Activated CD4-positive, alpha-beta T cell treated with anti-CD3 and anti-CD28 coated beads for 48 hours (primary cell): ENCODE data around the gene OR1D2.
"Not testable (repeated sequence)": the region's sequence is repeated elsewhere in the genome, so short reads cannot be mapped to it uniquely, and the experiment has no call there.

Experiments
- DNase-seq: peaks from one replicate; pipeline ENCODE4 v3.0.0-alpha.2; 2020

The OR1D2 gene

GRCh38 chr17:3104322-3104721, at the start of gene OR1D2:
TSS of gene OR1D2 (minus strand) at chr17:3104422. CDS start at chr17:3092996, 11,426 bp downstream.
- no peak for DNase-seq

GRCh38 chr17:3137494-3137893, 33.3 kb upstream of the OR1D2 start:
- DNase-seq: not testable (repeated sequence)

GRCh38 chr17:3127451-3127850, 23.2 kb upstream of the OR1D2 start, which contains the start of gene OR1G1:
TSS of gene OR1G1 (minus strand) at chr17:3127551. CDS start at chr17:3127551, 0 bp downstream.
- no peak for DNase-seq

- DNase-seq: not testable (repeated sequence)
Observed at GRCh38 chr17:3073850-3074249, 30.4 kb downstream of the OR1D2 start.

GRCh38 chr17:3065192-3065591, 39.0 kb downstream of the OR1D2 start:
- not testable (repeated sequence) for DNase-seq

GRCh38 chr17:3063507-3063906, 40.7 kb downstream of the OR1D2 start, which contains the start of gene OR1D5:
TSS of gene OR1D5 (minus strand) at chr17:3063607. CDS start at chr17:3063607, 0 bp downstream.
- DNase-seq: not testable (repeated sequence)

GRCh38 chr17:3062824-3063377, 41.3 kb downstream of the OR1D2 start:
- not testable (repeated sequence) for DNase-seq

- DNase-seq: not testable (repeated sequence)
Observed at GRCh38 chr17:3054868-3055267, 49.4 kb downstream of the OR1D2 start.

- DNase-seq: no peak
Observed at GRCh38 chr17:3049705-3050295, 54.4 kb downstream of the OR1D2 start.

GRCh38 chr17:3048727-3049471, 55.3 kb downstream of the OR1D2 start:
- DNase-seq: peak; percentile 96

GRCh38 chr17:3046753-3047152, 57.5 kb downstream of the OR1D2 start:
- no peak for DNase-seq

GRCh38 chr17:3043737-3044365, 60.4 kb downstream of the OR1D2 start:
- peak; percentile 52 for DNase-seq

GRCh38 chr17:3040882-3041281, 63.3 kb downstream of the OR1D2 start:
- no peak for DNase-seq

GRCh38 chr17:3039736-3040135, 64.5 kb downstream of the OR1D2 start:
- no peak for DNase-seq

- DNase-seq: no peak
Observed at GRCh38 chr17:3038941-3039340, 65.3 kb downstream of the OR1D2 start.
